DOHH2 (cell line): ENCODE measurements around the gene DHRS2.

Source experiments
- H3F3A ChIP-seq: fragments of 200-600 bp; sonication (generic), shearing (Covaris generic); 2 replicates; pipeline ENCODE4 v1.6.0; 2016; ENCODE audit warnings: antibody characterized with exemption, mild to moderate bottlenecking; ENCODE audit not compliant: control insufficient read depth, insufficient read depth
- H3K27ac ChIP-seq: fragments of 200-600 bp; sonication (generic); 2 replicates; pipeline ENCODE4 v1.5.1; 2014; ENCODE audit warnings: low read depth, mild to moderate bottlenecking, low read length, moderate library complexity
- H3K27me3 ChIP-seq: fragments of 200-600 bp; sonication (generic); 2 replicates; pipeline ENCODE4 v1.6.1; 2014; ENCODE audit warnings: mild to moderate bottlenecking, low read length, mixed read lengths; ENCODE audit not compliant: control insufficient read depth
- H3K36me3 ChIP-seq: fragments of 200-600 bp; sonication (generic); 2 replicates; pipeline ENCODE4 v1.6.1; 2014; ENCODE audit warnings: mild to moderate bottlenecking, low read length, moderate library complexity, mixed read lengths; ENCODE audit not compliant: control insufficient read depth
- H3K4me1 ChIP-seq: fragments of 200-600 bp; sonication (generic); 2 replicates; pipeline ENCODE4 v1.6.1; 2014; ENCODE audit warnings: mild to moderate bottlenecking, low read length, mixed read lengths; ENCODE audit not compliant: control insufficient read depth
- H3K4me2 ChIP-seq: fragments of 200-600 bp; sonication (generic); 2 replicates; pipeline ENCODE4 v1.6.0; 2014; ENCODE audit warnings: mild to moderate bottlenecking, low read length, moderate library complexity
- H3K4me3 ChIP-seq: fragments of 200-600 bp; sonication (generic); 2 replicates; pipeline ENCODE4 v1.5.1; 2014; ENCODE audit warnings: mild to moderate bottlenecking, low read length, mixed read lengths
- H3K79me2 ChIP-seq: fragments of 200-600 bp; sonication (generic); 2 replicates; pipeline ENCODE4 v1.6.1; 2014; ENCODE audit warnings: mild to moderate bottlenecking, low read length, mixed read lengths; ENCODE audit not compliant: control insufficient read depth
- H3K9me2 ChIP-seq: fragments of 200-600 bp; sonication (generic); replicated peaks from 2 replicates; pipeline ENCODE4 v1.6.1; 2014; ENCODE audit warnings: mild to moderate bottlenecking, low read length, mixed read lengths; ENCODE audit not compliant: control insufficient read depth
- H3K9me3 ChIP-seq: fragments of 200-600 bp; sonication (generic); 2 replicates; pipeline ENCODE4 v1.6.1; 2014; ENCODE audit warnings: antibody characterized with exemption, low read length, mixed read lengths; ENCODE audit not compliant: control insufficient read depth, insufficient read depth
- H4K20me1 ChIP-seq: fragments of 200-600 bp; sonication (generic); 2 replicates; pipeline ENCODE4 v1.6.0; 2014; ENCODE audit warnings: low read depth, mild to moderate bottlenecking, antibody characterized with exemption, low read length, moderate library complexity; ENCODE audit not compliant: control insufficient read depth, insufficient read depth
- CTCF ChIP-seq: fragments of 200-600 bp; sonication (generic); IDR thresholded peaks from one replicate; pipeline ENCODE4 v1.5.1; 2014; ENCODE audit warnings: antibody characterized with exemption, mild to moderate bottlenecking, low read depth, low read length; ENCODE audit not compliant: poor library complexity, severe bottlenecking
- EZH2phosphoT487 ChIP-seq: fragments of 200-600 bp; sonication (generic); IDR thresholded peaks from 2 replicates; pipeline ENCODE4 v1.6.1; 2017; ENCODE audit warnings: borderline replicate concordance, mild to moderate bottlenecking, antibody characterized with exemption, low read length, moderate library complexity, mixed read lengths

Gene DHRS2

GRCh38 chr14:23636317-23637211 is at the start of gene DHRS2:
Gene DHRS2 (plus strand): TSS chr14:23636364. CDS start chr14:23638865, 2,501 bp downstream.
- H4K20me1 ChIP-seq: no peaks in the 10 kb centered on the region
- no peaks in the 10 kb centered on the region for H3K36me3 ChIP-seq
- peaks cover 3% of the 10 kb centered on the region; the same call in 1 of the 2 replicates for H3K4me1 ChIP-seq
- H3K79me2 ChIP-seq: no peaks in the 10 kb centered on the region
- no peak within 1 kb of the TSS for H3K4me2 ChIP-seq
- no peaks in the 10 kb centered on the region for H3K9me2 ChIP-seq
- H3F3A ChIP-seq: no peaks in the 10 kb centered on the region
- peaks cover 3% of the 10 kb centered on the region; the same call in 1 of the 2 replicates for H3K9me3 ChIP-seq
- H3K27ac ChIP-seq: no peak within 1 kb of the TSS
- no peak within 1 kb of the TSS for H3K4me3 ChIP-seq
- TF ChIP-seq EZH2phosphoT487 (no peak), CTCF (no peak)
- peaks cover 14% of the 10 kb centered on the region; the same call in 1 of the 2 replicates for H3K27me3 ChIP-seq

GRCh38 chr14:23588884-23589598 is 47.1 kb upstream of the DHRS2 start:
- no peaks in the 10 kb centered on the region for H3K9me2 ChIP-seq
- TF ChIP-seq CTCF (peak; percentile 82), EZH2phosphoT487 (no peak)
- H3K79me2 ChIP-seq: no peaks in the 10 kb centered on the region
- no peaks in the 10 kb centered on the region for H3K36me3 ChIP-seq
- no peaks in the 10 kb centered on the region for H3F3A ChIP-seq
- no peaks in the 10 kb centered on the region for H3K9me3 ChIP-seq
- H3K4me1 ChIP-seq: peaks cover 5% of the 10 kb centered on the region
- H3K4me3 ChIP-seq: no peak overlapping the region
- H3K4me2 ChIP-seq: no peak overlapping the region; the same call in 1 of the 2 replicates
- no peaks in the 10 kb centered on the region for H3K27me3 ChIP-seq
- no peaks in the 10 kb centered on the region for H4K20me1 ChIP-seq
- no peak overlapping the region for H3K27ac ChIP-seq

- Histone ChIP-seq H3F3A (no peaks in the 10 kb centered on the region), H3K27me3 (no peaks in the 10 kb centered on the region), H3K4me3 (no peak overlapping the region), H3K4me2 (no peak overlapping the region), H3K9me3 (no peaks in the 10 kb centered on the region), H3K36me3 (no peaks in the 10 kb centered on the region), H4K20me1 (no peaks in the 10 kb centered on the region), H3K4me1 (peaks cover 5% of the 10 kb centered on the region), H3K27ac (no peak overlapping the region), H3K79me2 (no peaks in the 10 kb centered on the region), H3K9me2 (no peaks in the 10 kb centered on the region)
- TF ChIP-seq CTCF: no peak
- no peak for TF ChIP-seq EZH2phosphoT487
Measured at GRCh38 chr14:23589606-23590005, 46.6 kb upstream of the DHRS2 start.
